OCI-LY3 (cell line): ENCODE data around the gene PRKAR1A.

ENCODE experiments used
- H2AFZ ChIP-seq: fragments of 200-600, 300-600 bp; shearing (Covaris generic); 2 replicates; pipeline ENCODE4 v1.6.0; 2014; ENCODE audit warnings: antibody characterized with exemption, low read depth, low read length
- H3K27ac ChIP-seq: fragments of 200-600, 300-600 bp; sonication (generic); 2 replicates; pipeline ENCODE4 v1.5.1; 2014; ENCODE audit warnings: mild to moderate bottlenecking, low read length, moderate library complexity, mixed read lengths
- H3K27me3 ChIP-seq: fragments of 200-600, 300-600 bp; sonication (generic); 2 replicates; pipeline ENCODE4 v1.6.1; 2014; ENCODE audit warnings: low read depth, low read length, mixed read lengths
- H3K36me3 ChIP-seq: fragments of 200-600, 300-600 bp; sonication (generic); replicated peaks from 2 replicates; pipeline ENCODE3; 2014; ENCODE audit warnings: low read depth, low read length, mixed read lengths
- H3K4me1 ChIP-seq: fragments of 300-600, 200-600 bp; sonication (generic); 2 replicates; pipeline ENCODE4 v1.6.1; 2014; ENCODE audit warnings: low read length, mixed read lengths
- H3K4me2 ChIP-seq: fragments of 200-600, 300-600 bp; sonication (generic); 2 replicates; pipeline ENCODE4 v1.6.1; 2014; ENCODE audit warnings: low read length, mixed read lengths
- H3K4me3 ChIP-seq: fragments of 300-600, 200-600 bp; sonication (generic); 2 replicates; pipeline ENCODE4 v1.5.1; 2014; ENCODE audit warnings: antibody characterized with exemption, mild to moderate bottlenecking, low read length, moderate library complexity
- H3K79me2 ChIP-seq: fragments of 300-600, 200-600 bp; shearing (Covaris generic); 2 replicates; pipeline ENCODE4 v1.6.1; 2014; ENCODE audit warnings: mild to moderate bottlenecking, low read length, mixed read lengths
- H3K9ac ChIP-seq: fragments of 300-600, 200-600 bp; shearing (Covaris generic); 2 replicates; pipeline ENCODE4 v1.6.0; 2014; ENCODE audit warnings: mild to moderate bottlenecking, low read length, moderate library complexity
- H3K9me3 ChIP-seq: fragments of 200-600, 300-600 bp; shearing (Covaris generic); 2 replicates; pipeline ENCODE4 v1.6.1; 2014; ENCODE audit warnings: low read length, mixed read lengths; ENCODE audit not compliant: insufficient read depth
- H4K20me1 ChIP-seq: fragments of 200-600, 300-600 bp; sonication (generic); 2 replicates; pipeline ENCODE4 v1.6.1; 2016; ENCODE audit warnings: low read length, mixed read lengths; ENCODE audit not compliant: insufficient read depth
- EZH2phosphoT487 ChIP-seq: fragments of 200-600 bp; shearing (Covaris generic); IDR thresholded peaks from 2 replicates; pipeline ENCODE4 v1.6.1; 2018; ENCODE audit warnings: antibody characterized with exemption, mixed run types, low read depth
- TF ChIP-seq, protein P1 (sequence below): fragments of 200-600, 300-600 bp; sonication (generic); IDR thresholded peaks from 2 replicates; pipeline ENCODE4 v1.5.1; 2014; ENCODE audit warnings: antibody characterized with exemption, low read length, low read depth

PRKAR1A gene

DNA sequence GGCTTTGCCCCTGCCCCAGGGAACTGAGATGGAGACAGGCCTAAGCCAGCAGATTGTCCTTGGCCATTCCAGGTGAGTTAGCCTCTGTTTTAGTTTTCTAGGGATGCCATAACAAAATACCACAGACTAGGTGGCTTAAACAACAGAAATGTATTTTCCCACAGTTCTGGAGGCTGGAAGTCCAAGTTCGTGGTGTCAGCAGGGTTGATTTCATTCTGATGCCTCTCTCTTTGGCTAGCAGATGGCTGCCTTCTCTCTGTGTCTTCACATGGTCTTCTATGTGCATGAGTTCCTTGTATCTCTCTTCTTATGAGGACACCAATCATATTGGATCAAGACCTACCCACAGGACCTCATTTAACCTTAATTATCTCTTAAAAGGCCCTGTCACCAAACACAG is 76.1 kb downstream of the PRKAR1A start:
- no peaks in the 10 kb centered on the region for H4K20me1 ChIP-seq
- H3K4me2 ChIP-seq, result no peak overlapping the region
- no peak for TF ChIP-seq EZH2phosphoT487
- TF ChIP-seq, protein P1, sequence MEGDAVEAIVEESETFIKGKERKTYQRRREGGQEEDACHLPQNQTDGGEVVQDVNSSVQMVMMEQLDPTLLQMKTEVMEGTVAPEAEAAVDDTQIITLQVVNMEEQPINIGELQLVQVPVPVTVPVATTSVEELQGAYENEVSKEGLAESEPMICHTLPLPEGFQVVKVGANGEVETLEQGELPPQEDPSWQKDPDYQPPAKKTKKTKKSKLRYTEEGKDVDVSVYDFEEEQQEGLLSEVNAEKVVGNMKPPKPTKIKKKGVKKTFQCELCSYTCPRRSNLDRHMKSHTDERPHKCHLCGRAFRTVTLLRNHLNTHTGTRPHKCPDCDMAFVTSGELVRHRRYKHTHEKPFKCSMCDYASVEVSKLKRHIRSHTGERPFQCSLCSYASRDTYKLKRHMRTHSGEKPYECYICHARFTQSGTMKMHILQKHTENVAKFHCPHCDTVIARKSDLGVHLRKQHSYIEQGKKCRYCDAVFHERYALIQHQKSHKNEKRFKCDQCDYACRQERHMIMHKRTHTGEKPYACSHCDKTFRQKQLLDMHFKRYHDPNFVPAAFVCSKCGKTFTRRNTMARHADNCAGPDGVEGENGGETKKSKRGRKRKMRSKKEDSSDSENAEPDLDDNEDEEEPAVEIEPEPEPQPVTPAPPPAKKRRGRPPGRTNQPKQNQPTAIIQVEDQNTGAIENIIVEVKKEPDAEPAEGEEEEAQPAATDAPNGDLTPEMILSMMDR, result no peak
- no peaks in the 10 kb centered on the region for H3K79me2 ChIP-seq
- no peak overlapping the region for H3K27ac ChIP-seq
- H2AFZ ChIP-seq, result no peak overlapping the region
- peaks cover 7% of the 10 kb centered on the region; the same call in 1 of the 2 replicates for H3K27me3 ChIP-seq
- H3K4me1 ChIP-seq, result no peaks in the 10 kb centered on the region
- no peak overlapping the region for H3K4me3 ChIP-seq
- H3K9ac ChIP-seq, result no peak overlapping the region
- no peaks in the 10 kb centered on the region for H3K36me3 ChIP-seq
- no peaks in the 10 kb centered on the region for H3K9me3 ChIP-seq

DNA sequence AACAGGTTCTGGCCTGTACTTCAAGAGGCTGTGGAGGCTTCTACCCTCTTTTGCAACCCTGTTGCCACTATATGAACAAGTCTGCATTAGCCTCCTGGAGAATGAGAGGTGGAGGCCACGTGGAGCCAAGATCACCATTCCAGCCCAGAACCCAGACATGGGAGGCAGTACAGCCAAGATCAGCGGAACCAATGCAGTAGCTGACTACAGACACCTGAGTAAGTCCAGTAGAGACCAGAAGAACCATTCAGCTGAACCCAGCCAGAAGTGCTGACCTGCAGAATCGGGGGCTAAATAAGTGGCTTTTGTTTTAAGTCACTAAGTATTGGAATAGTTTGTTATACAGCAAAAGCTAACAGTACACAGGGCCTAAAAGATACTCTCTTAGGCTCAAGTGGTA is 76.9 kb downstream of the PRKAR1A start:
- Histone ChIP-seq H3K27ac (no peak overlapping the region), H3K9ac (no peak overlapping the region), H3K4me3 (no peak overlapping the region), H3K9me3 (no peaks in the 10 kb centered on the region), H4K20me1 (no peaks in the 10 kb centered on the region), H3K27me3 (peaks cover 11% of the 10 kb centered on the region; the same call in 1 of the 2 replicates), H3K79me2 (no peaks in the 10 kb centered on the region), H3K4me2 (no peak overlapping the region), H2AFZ (no peak overlapping the region), H3K36me3 (no peaks in the 10 kb centered on the region), H3K4me1 (no peaks in the 10 kb centered on the region)
- TF ChIP-seq, protein P1, result no peak
- no peak for TF ChIP-seq EZH2phosphoT487

DNA sequence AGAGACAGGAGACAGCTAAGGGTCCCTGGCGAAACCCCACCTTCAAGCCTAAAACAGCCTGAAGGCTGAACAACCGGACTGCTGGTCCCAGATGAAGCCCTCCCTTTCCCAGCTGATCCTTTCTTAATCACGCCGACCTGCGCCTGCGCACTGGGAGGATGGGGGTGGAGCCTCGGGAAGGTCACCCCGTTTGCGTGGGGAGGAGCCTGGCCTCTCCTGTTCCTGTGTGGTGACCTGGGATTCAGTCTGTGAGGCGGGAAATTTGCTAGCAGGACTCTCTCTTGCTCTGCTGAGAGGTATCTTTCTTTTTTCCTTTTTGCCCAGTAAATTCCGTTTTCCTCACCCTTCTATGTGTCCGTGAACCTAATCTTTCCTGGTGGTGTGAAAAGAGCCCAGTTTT is 79.4 kb downstream of the PRKAR1A start:
- TF ChIP-seq, protein P1, result no peak
- no peak for TF ChIP-seq EZH2phosphoT487
- Histone ChIP-seq H3K27me3 (peaks cover 15% of the 10 kb centered on the region), H3K9ac (no peak overlapping the region), H4K20me1 (no peaks in the 10 kb centered on the region), H3K27ac (no peak overlapping the region), H3K9me3 (no peaks in the 10 kb centered on the region), H3K79me2 (no peaks in the 10 kb centered on the region), H3K4me1 (no peaks in the 10 kb centered on the region), H2AFZ (no peak overlapping the region), H3K36me3 (no peaks in the 10 kb centered on the region), H3K4me2 (no peak overlapping the region), H3K4me3 (no peak overlapping the region)

DNA sequence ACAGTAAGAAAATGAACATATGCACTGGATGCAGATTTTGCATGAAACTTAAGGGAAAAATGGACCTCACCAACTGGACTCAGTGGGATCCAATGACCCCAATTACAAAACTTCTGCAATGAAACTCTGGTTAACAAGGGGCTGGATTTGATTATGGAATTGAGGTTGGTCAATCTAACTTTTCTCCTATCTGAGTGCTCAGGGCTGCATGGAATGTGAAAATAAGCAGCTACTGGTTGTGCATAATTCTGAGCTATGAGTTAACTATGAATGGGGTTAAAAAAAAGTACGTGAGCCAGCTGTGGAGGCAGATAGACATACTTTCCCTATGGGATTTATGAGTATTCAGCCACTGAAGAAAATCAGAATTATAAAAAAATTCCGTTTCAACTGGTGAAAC is 79.8 kb downstream of the PRKAR1A start:
- Histone ChIP-seq H3K4me2 (no peak overlapping the region), H3K27ac (no peak overlapping the region)

More for the DNA sequence above, 79.8 kb downstream of the PRKAR1A start:
- Histone ChIP-seq H3K4me1 (no peaks in the 10 kb centered on the region), H3K4me3 (no peak overlapping the region), H3K9me3 (no peaks in the 10 kb centered on the region), H4K20me1 (no peaks in the 10 kb centered on the region), H2AFZ (no peak overlapping the region), H3K9ac (no peak overlapping the region), H3K36me3 (no peaks in the 10 kb centered on the region), H3K79me2 (no peaks in the 10 kb centered on the region), H3K27me3 (peaks cover 17% of the 10 kb centered on the region)
- TF ChIP-seq, protein P1, result no peak
- no peak for TF ChIP-seq EZH2phosphoT487
